ENCODE results near the gene KCNE3.

Gene KCNE3

GRCh38 chr11:74493791-74494630 is 26.7 kb upstream of the KCNE3 start:
- H3K27ac ChIP-seq, result peak overlapping the region; percentile 99
- DNase-seq (ENCODE audit: low spot score), result peak; percentile 66
- no peak for TF ChIP-seq CTCF (conservative IDR thresholded peaks at IDR 0.05; ENCODE audit: low read depth)
- POLR2A ChIA-PET (ENCODE audit: low non-redundant PET), result interaction anchor here (0.6 to 1.2 kb wide), 6 partner anchors 11 to 567 kb away, joined by 3 to 8 read pairs (median 4); no protein-coding TSS in a partner anchor
- CTCF ChIA-PET, result interaction anchor here (0.6 to 0.7 kb wide), 2 partner anchors 40 to 285 kb away, joined by 3 to 4 read pairs; no protein-coding TSS in a partner anchor

- no peak for TF ChIP-seq CTCF (conservative IDR thresholded peaks at IDR 0.05; ENCODE audit: low read depth)
- CTCF ChIA-PET, result interaction anchor here (0.5 to 1.1 kb wide), 7 partner anchors 11 to 407 kb away, joined by 3 to 10 read pairs (median 3); no protein-coding TSS in a partner anchor
- H3K27ac ChIP-seq, result peak within 1 kb of the TSS; percentile 99
- DNase-seq (ENCODE audit: low spot score), result peak; percentile 92
- POLR2A ChIA-PET (ENCODE audit: low non-redundant PET), result interaction anchor here (0.6 to 1.2 kb wide), 6 partner anchors 11 to 322 kb away, joined by 3 to 8 read pairs (median 6); partner anchors contain the start of gene C2CD3
Measured at GRCh38 chr11:74492974-74493790, 25.8 kb upstream of the KCNE3 start, which contains the start of gene LIPT2. LIPT2 (minus strand) TSS chr11:74493724; CDS start chr11:74493703, 21 bp downstream.

GRCh38 chr11:74492084-74492483 is 24.7 kb upstream of the KCNE3 start:
- DNase-seq (ENCODE audit: low spot score), result no peak
- H3K27ac ChIP-seq, result peak overlapping the region; percentile 99
- ChIA-PET POLR2A (ENCODE audit: low non-redundant PET) (interaction anchor here (0.6 kb wide), 1 partner anchor 14 kb away, joined by 6 read pairs; no protein-coding TSS in a partner anchor), CTCF (interaction anchor here (0.7 to 0.8 kb wide), 2 partner anchors 22 to 77 kb away, joined by 3 to 4 read pairs; no protein-coding TSS in a partner anchor)
- no peak for TF ChIP-seq CTCF (conservative IDR thresholded peaks at IDR 0.05; ENCODE audit: low read depth)

- H3K27ac ChIP-seq, result no peak overlapping the region
- no peak for TF ChIP-seq CTCF (conservative IDR thresholded peaks at IDR 0.05; ENCODE audit: low read depth)
- CTCF ChIA-PET, result no interaction called here
- no peak for DNase-seq (ENCODE audit: low spot score)
- POLR2A ChIA-PET (ENCODE audit: low non-redundant PET), result no interaction called here
Measured at GRCh38 chr11:74490941-74491340, 23.6 kb upstream of the KCNE3 start.

GRCh38 chr11:74487875-74488274 is 20.5 kb upstream of the KCNE3 start:
- H3K27ac ChIP-seq, result no peak overlapping the region
- ChIA-PET POLR2A (ENCODE audit: low non-redundant PET) (no interaction called here), CTCF (interaction anchor here (1.0 kb wide), 1 partner anchor 83 kb away, joined by 4 read pairs; no protein-coding TSS in a partner anchor)
- TF ChIP-seq CTCF (conservative IDR thresholded peaks at IDR 0.05; ENCODE audit: low read depth), result no peak
- no peak for DNase-seq (ENCODE audit: low spot score)

GRCh38 chr11:74485868-74486267 is 18.5 kb upstream of the KCNE3 start:
- DNase-seq (ENCODE audit: low spot score), result no peak
- H3K27ac ChIP-seq, result no peak overlapping the region
- ChIA-PET POLR2A (ENCODE audit: low non-redundant PET) (no interaction called here), CTCF (no interaction called here)
- TF ChIP-seq CTCF (conservative IDR thresholded peaks at IDR 0.05; ENCODE audit: low read depth), result no peak

All from RWPE1 (cell line).